Measurements from ENCODE around the gene ACSM2B.
"Not testable (repeated sequence)": the region's sequence is repeated elsewhere in the genome, so short reads cannot be mapped to it uniquely, and the experiment has no call there.

ACSM2B gene, protein sequence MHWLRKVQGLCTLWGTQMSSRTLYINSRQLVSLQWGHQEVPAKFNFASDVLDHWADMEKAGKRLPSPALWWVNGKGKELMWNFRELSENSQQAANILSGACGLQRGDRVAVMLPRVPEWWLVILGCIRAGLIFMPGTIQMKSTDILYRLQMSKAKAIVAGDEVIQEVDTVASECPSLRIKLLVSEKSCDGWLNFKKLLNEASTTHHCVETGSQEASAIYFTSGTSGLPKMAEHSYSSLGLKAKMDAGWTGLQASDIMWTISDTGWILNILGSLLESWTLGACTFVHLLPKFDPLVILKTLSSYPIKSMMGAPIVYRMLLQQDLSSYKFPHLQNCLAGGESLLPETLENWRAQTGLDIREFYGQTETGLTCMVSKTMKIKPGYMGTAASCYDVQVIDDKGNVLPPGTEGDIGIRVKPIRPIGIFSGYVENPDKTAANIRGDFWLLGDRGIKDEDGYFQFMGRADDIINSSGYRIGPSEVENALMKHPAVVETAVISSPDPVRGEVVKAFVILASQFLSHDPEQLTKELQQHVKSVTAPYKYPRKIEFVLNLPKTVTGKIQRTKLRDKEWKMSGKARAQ

DNA sequence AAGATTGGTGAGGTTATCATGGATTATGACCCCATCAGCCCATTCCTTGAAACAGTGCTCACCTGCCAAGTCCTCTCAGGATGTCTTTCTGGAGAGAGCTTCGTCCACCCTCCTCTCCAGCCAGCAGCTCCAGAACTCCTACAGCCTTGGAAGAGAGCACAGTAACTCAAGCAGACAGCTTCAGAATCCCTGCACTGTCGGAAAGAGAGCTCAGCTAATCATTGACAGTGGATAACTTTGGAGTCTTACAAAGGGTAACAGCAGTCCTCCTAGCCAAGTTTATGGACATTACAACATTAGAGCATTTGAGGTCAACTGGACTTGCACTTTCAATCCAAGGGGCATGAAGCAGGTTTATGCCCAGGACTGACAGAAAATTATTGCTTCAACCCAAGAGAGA is at the start of gene ACSM2B:
Gene ACSM2B, minus strand, starts transcription at position 223 of the 400 bp plus-strand sequence. CDS start 11,522 bp downstream, outside the sequence.
- not testable (repeated sequence) for DNase-seq

DNA sequence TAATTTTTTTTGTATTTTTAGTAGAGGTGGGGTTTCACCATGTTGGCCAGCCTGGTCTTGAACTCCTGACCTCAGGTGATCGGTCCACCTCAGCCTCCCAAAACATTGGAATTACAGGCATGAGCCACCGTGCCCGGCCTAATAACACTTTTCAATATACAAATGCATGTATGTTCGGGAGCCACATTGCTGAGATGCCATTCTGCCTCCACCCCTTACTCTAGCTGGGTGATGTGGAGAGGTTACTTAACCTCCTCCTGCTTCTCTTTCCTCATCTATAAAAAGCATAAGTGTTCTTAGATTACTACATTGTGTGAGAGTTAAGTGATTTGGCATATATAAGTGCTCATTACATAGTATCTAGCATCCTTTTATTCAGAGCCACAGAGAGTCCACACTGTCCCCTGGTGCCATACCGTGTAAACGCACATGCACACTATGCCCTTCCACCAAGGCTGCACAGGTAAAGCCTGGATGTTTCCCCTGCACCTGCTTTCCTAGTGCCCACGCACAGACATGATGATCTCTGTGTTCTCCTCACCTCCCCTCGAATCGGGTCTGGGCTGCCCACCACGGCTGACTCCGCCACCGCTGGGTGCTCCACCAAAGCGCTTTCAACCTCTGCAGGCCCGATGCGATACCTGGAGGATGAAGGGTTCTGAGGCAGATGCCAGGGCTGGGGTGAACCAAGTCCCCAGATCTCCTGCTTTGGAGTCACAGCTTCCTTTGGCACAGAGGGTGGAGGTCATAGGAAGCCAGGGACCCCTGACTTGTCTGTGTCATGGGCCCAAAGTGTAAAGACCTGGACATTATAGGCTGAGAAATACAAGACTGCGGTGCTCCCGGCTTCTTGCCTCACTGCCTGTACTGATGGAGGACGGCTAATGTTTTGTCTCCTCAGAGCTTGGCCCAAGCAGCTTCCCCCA is 49.0 kb upstream of the ACSM2B start:
- no peak for DNase-seq

DNA sequence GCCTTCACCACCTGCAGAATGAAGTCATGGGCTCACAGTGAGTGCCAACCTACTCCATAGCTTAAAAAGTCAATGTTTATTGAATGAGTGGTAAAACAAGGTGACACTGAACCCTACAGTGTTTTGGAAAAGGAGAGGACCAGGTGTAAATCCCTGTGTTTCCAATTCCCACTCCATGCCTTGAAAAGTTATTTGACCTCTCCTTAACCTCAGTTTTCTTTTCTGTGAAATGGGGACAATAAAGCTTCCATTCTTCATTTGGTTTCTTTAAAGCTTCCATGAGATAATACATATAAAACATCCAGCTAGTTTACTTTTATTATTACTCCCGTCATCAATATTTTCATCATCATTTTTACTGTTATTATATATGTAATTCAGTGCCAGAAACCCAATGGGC is 48.0 kb upstream of the ACSM2B start:
- DNase-seq, result no peak

DNA sequence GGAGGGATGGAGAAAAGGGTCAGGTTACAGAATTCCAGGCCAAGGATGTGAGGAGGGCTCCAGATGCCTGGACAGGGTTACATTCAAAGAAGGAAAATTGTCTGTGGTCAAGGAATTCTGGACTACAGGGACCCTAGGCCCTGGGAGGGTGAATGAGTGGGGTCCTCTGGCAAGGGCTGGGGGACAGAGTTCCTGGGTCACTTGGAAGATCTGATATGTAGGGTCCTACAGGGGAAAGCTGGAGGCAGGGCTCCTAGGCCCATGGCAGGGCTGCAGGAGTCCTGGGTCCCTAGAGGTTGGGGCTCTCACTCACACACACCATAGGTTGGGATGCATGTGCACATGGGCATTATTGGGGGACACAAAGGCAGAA is 46.3 kb upstream of the ACSM2B start:
- DNase-seq, result no peak

DNA sequence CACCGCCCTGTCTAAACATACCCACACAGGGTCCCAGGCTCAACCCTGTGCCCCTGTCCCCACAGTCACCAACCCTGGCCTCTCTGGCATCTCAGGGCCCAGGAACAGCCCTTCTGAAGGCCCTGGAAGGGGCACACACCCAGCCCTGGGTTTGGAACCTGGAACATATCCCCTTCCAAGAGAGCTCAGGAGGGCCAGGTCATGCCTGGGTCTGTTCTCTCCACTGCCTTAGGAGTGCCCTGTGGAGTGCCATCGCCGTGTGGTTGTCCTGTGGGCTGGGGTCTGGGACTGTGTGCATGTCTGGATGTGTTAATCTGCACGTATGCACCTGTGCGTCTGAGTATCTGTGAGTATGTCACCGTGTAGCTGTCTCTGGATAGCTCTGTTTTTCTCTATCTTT is 45.2 kb upstream of the ACSM2B start:
- no peak for DNase-seq

DNA sequence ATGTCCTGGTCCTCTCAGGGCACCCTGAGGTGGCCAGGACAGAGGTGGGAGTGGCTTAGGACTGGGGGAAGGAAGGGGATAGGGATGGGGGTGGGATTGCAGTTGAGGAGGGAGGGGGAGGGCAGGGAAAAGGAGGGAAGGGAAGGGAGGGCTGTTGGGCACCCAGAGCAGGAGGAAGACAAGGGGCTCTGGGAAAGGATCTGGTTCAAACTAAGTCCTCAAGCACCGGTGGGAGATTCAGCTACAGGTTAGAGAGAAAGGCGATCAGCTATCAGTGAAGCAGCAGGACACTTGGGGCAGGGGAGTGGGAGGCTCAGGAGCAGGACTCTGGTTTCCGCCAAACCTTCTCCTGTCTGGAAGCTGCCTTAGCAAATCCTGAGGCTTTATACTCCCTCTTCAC is 44.6 kb upstream of the ACSM2B start:
- DNase-seq, result no peak

DNA sequence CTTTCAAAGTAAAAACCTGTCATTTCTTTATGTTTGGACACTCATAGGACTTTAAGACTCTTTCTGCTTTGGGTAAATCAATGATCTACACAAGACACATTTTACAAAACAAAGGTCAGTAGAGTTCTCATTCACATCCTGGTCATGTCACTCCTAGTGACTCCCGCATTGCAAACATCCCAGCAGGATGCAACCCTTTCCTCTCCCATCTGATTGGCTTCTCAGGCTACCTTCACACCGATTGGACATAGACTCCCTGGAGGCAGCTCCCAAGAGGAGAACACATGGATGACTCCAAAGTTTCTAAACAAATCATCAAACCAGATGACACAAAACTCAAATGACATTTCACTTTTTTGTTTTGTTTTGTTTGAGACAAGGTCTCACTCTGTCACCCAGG is 43.8 kb upstream of the ACSM2B start:
- DNase-seq, result no peak

DNA sequence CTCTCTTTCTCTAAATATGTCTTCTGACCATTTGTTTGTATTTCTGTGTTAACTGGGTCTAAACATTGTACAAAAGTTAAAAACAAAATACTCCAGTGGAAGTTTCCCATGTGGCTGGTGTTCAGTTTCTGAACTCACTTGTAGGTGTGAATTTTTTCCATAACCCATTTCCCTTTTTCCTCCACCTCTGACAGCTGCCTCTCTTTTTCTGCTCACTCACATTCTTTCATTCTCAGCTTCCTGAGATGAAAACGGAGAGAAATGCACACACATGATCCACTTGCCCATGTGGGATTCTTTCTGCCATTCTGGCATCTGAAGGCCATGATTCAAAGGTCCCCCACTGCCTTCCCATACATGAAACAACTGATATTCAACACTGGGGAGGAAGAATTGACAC is 41.1 kb upstream of the ACSM2B start:
- DNase-seq, result no peak

DNA sequence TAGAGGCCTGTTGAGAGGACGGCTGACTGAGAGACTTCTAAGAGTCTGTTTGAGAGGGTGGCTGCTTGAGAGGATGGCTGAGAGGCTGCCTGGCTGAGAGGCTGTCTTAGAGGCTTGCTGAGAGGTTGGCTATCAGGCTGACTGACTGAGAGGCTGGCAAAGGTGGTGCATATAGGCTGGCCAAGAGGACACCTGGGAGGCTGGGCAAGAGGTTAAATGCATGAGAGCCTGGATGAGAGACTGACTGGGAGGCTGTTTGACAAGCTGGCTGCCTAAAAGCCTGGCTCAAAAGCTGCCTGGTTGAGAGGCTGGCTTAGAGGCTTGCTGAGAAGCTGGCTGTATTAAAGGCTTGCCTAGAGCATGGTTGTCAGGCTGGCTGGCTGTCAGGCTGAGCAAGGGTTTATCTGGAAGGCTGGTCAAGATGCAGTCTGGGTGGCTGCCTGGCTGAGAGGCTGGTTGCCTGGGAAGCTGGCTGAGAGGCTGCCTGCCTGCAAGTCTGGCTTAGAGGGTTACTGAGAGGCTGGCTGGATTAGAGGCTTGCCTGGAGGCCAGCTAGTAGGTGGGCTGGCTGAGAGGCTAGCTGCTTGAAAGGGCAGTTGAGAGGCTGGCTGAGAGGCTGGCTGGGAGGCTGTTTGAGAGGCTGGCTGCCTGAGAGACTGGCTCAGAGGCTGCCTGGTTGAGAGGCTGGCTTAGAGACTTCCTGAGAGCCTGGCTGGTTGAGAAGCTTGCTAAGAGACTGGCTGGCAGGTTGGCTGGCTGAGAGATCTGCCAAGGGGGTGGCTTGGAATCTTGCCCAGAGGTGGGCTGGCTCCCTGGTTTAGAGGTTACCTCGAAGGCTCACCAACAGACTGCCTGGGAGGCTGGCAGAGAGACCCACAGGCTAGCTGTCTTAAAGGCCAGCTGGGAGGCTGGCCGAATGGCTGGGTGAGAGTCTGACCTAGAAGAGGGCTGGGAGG is 38.3 kb upstream of the ACSM2B start:
- DNase-seq, result no peak

DNA sequence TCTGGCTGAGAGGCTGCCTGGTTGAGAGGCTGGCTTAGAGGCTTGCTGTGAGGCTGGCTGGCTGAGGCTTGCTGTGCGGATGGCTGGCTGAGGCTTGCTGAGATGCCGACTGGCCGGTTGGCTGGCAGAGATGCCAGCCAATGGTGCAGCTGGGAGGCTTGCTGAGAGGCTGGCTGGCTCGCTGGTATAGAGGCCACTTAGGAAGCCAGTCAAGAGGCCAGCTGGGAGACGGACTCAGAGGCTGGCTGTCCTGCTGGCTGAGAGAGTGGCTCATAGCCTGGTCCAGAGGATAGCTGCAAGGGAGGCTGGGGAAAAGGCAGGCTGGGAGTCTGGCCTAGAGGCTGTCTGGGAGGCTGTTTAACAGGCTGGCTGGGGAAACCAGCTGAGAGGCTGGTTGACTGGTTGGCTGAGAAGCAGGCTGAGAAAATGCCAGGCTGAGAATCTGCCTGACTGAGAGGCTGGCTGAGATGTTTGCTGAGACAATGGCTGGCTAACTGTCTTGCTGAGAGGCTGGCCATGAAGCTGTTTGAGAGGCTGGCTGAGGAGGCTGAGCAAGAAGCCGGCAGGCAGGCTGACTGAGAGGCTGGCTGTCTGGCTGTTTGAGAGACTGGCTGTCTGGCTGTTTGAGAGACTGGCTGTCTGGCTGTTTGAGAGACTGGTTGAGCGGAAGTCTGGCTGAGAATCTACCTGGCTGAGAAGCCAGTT is 37.5 kb upstream of the ACSM2B start:
- DNase-seq, result no peak

DNA sequence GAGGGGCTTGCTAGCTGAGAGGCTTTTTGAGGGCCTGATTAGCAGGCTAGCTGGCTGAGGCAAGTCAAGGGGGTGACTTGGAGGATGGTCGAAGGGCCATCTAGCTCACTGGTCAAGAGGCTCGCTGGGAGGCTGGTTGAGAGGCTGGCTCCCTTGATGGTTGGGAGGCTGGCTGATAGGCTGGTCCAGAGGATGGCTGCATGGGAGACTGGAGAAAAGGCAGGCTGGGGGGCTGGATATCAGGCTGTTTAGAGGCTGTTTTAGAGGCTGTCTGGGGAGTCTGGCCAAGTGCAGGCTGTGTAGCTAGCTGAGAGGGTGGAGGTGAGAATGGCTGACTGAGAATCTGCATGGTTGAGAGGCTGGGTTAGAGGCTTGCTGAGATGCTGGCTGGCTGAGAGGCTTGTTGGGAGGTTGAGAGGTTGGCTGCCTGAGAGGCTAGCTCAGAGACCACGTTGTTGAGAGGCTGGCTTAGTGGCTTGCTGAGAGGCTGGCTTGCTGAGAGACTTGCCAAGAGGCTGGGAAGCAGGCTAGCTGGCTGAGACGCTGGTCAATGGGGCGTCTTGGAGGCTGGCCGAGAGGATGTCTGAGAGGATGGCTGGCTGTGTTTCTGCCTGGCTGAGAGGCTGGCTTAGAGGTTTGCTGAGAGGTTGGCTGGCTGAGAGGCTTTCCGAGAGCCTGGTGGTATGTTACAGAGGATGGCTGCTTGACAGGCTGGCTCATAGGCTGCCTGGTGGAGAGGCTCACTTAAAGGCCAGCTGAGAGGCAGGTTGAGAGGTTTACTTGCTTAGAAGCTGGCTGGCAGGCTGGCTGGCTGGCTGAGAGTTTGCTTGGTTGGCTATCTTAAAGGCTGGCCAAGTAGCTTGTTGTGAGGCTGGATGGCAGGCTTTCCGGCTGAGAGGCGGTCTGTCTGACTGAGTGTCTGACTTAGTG is 36.6 kb upstream of the ACSM2B start:
- DNase-seq, result no peak

DNA sequence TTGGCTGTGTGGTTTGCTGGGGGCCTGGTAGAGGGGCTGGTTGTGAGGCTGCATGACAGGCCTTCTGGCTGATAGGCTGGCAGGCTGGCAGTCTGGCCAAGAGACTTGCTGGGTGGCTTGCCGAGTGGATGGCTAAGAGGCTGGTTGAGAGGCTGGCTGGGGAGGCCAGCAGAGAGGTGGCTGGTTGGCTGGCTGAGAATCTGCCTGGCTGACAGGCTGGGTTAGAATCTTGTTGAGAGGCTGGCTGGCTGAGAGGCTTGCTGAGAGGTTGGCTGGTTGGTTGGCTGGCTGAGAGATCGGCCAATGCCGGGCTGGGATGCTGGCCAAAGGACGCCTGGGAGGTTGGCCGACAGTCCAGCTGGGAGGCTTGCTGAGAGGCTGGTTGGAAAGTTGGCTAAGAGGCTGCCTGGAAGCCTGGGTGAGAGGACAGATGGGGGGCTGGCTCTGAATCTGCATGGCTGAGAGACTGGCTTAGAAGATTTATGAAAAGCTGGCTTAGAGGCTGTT is 35.9 kb upstream of the ACSM2B start:
- DNase-seq, result no peak

DNA sequence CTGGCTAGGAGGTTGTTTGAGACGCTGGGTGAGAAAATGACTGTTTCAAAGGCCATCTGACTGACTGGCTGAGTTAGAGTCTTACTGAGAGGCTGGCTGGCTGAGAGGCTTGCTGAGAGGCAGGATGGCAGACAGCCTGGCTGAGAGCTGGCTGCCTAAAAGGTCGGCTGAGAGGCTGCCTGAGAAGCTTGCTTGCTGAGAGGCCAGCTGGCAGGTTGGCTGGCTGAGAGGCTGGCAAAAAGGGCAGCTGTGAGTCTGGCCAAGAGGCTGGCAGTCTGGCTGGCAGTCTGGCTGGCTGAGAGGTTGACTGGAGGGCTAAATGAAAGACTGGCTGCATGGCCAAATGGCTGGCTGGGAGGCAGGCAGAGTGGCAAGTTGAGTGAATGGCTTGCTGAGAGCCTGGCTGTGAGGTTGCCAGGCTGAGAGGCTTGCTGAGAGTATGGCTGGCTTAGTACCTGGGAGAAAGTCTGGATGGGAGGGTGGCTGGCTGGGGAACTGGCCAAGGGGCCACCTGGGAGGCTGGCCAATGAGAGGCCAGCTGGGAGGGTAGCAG is 35.3 kb upstream of the ACSM2B start:
- DNase-seq, result no peak

DNA sequence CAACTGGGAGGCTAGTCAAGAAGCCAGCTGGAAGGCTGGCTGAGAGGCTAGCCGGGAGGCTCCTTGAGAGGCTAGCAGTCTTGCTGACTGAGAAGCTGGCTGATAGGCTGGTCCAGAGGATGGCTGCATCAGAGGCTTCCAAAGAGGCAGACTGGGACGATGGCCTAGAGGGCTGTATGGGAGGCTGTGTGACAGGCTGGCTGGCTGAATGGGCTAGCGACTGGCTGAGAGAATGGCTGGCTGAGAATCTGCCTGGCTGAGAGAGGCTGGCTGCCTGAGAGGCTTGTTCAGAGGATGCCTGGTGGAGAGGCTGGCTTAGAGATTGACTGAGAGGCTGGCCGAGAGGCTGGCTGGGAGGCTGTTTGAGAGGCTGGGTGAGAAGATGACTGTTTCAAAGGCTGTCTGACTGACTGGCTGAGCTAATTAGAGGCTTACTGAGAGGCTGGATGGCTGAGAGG is 34.8 kb upstream of the ACSM2B start:
- DNase-seq, result no peak

DNA sequence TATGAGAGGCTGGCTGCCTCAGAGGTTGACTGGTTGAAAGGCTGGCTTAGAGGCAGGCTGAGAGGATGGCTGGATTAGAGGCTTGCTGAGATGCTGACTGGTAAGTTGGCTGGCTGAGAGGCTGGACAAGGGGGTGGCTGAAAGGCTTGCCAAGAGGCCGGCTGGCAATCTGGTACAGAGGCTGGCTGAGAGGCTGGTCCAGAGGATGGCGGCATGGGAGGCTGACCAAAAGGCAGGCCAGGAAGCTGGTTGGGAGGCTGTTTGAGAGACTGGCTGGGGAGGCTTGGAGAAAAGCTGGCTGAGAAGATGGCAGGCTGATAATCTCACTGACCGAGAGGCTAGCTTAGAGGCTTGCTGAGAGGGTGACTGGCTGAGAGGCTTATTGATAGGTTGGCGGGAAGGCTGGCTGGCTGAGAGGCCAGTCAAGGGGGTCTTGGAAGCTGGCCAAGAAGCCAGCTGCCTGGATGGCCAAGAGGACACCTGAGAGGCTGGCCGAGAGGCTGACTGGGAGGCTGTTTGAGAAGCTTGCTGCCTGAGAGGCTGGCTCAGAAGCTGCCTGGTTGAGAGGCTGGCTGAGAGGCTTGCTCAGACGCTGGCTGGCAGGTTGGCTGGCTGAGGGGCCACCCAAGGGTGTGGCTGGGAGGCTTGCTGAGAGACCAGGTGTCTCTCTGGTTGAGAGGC is 34.2 kb upstream of the ACSM2B start:
- DNase-seq, result no peak

DNA sequence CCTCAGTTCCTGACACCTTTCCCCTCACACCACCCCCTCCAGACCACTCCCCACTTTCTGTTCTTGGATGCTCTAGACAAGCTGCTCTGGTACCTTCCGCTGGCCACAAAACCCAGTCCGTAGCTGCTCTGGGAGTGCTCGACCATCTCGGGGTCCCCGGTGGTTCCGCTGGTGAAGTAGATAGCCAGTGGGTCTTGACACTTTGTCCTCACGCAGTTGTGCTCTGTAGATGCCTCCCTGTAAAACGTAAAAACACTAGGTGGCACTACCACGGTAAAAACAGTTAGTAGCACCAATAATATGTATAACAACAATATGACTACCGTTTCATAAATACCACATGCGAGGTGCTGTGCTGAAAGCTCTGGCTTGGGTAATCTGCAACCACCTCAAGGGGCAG is 26.0 kb upstream of the ACSM2B start:
- DNase-seq, result not testable (repeated sequence)

DNA sequence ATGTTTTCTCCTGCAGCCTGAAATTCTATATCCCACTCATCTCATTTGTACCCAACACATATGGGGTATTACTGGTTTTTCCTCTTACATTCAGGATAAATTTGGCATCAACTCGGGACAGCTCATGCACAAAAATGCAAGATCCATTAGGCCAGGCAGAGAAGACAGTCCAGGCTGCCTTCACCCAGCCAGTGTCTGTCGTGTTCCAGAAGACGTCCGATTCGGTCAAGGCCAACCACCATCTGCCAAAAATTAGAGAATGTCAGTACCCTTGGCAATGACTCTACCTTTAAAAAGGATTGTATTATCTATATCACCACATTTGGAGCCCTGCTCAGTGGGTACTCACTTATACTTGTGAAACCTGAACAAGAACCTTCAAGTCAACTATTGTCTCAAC is 23.3 kb upstream of the ACSM2B start:
- DNase-seq, result not testable (repeated sequence)

DNA sequence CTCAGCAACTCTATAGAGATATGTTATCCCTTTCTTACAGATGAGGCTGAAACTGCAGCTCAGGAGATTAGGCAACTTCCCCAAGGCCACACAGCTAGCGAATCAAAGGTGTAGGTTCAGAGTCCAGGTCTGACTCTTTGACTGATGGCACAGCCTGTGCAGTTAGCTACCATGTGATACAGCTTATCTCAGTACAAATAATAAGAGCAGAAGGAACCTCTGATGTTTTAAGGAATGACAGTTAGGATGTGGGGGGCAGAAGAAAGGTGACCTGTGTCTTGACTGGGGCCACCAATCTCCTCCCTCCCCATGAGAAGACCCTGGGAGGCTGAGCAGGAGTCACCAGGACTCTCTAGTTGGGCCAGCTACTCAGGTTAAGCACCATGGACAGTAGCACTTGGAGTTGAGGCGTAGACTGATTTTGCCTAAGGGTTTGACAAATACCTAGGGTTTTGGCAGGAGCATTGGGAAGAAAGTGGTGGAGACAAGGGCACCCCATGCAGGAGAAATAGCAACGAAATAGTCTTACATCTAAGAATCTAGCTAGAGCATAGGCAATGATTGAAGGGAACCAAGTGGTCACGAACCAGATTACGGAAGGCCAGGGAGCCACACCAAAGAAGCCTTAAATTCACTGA is 22.8 kb upstream of the ACSM2B start:
- DNase-seq, result no peak

DNA sequence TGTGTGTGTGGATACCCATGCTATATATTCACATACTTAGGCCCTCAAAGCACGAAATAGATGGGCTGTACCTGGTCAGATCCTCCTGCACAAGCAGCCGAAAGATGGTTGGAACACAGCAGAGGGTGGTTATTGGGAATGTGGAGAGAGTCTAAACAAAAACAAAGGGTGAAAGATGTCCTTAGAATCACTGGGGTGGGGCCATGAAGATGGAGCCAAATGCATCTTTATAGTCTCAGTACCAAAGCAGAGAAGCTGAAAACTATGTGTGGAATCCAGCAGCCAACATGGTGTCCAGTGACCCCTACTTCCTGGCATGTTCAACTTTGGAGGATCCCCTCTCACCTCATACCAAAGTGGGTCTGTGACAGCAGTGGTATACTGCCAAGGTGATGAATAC is 19.5 kb upstream of the ACSM2B start:
- DNase-seq, result not testable (repeated sequence)
